Cerebellar nuclear complex (tissue), 1 donor: ENCODE results near the gene MRPL37.
A peak's percentile ranks its signal among the peaks of the same experiment; 100 is the strongest.
"Not testable (repeated sequence)": the region's sequence is repeated elsewhere in the genome, so short reads cannot be mapped to it uniquely, and the experiment has no call there.

ENCODE experiments used
- DNase-seq, 2 experiments: peaks; one replicate each; lab custom pipeline; 2025; lab: John Stamatoyannopoulos, UW

The MRPL37 gene

GRCh38 chr1:54172614-54173599 lies 27.1 kb upstream of the MRPL37 start:
- no peak for DNase-seq

- DNase-seq = no peak
Measured at GRCh38 chr1:54173681-54174080, 26.3 kb upstream of the MRPL37 start.

DNA sequence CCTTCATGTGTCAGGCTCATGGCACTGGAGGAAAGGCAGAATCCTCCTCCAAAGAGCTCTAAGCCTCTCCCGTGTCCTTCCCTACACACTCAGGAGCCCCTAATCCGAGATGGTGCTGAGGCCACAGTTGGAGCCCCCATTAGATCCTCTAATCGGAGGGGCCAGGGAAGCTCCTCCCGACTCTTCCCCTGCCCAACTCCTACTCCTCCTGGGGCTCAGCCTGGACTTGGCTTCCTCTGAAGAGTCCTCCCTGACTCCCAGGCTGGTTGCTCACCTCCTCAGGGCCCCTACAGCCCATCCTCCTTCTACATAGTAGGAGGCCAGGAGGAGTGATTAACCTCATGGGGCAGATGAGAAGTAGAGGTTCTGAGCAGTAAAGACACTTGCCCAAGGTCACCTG lies 25.9 kb upstream of the MRPL37 start:
- DNase-seq = no peak

DNA sequence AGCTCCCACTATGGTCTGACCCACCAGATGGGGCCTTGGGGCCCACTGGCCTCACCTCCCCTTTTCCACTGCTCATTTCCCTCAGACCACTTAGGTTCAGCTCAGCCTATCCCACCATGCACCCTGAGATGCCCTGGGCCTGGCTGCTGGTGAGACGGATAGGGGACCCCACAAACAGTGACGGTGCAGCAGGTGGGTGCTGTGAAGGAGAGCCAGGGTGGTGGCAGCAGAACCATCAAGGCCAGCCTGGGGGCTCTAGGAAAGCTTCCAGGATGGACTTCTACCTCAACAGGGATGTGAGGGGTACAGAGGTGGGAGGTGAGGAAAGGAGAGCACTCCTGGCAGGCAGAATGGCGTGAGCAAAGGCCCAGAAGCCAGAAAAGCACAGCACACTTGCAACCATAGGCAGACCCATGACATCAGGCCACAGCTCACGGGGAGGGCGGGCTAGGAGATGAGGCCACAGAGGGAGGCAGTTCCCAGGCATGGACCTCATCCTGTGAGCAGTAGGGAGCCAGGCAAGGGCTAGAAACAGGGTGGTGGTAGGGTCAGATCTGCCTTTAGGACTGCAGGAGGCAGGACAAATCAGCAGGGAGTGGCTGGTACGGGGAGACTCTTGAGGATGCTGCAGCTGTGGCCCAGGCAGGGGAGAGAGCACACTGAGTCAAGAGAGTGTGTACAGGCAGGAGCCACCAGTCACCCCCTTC lies 23.2 kb upstream of the MRPL37 start:
- no peak for DNase-seq

DNA sequence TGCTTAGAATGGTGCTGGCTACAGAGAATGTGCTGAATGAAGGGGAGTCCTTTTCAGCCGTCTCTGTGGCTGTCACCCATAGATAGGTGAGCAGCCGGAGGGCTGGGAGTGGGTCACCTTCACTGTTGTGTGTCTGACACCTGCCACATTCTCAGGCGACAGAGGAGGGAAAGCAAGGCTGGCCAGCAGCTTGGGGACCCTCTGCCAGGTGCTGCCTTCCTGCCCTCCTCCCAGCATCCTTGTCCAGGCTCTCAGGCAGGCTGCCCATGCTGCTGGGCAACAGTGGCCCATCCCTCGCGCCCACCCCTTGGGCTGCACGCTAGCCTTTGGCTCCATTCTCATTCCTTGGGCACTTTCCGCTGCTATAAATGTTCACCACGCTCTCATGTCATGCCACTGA lies 22.2 kb upstream of the MRPL37 start:
- no peak for DNase-seq

DNA sequence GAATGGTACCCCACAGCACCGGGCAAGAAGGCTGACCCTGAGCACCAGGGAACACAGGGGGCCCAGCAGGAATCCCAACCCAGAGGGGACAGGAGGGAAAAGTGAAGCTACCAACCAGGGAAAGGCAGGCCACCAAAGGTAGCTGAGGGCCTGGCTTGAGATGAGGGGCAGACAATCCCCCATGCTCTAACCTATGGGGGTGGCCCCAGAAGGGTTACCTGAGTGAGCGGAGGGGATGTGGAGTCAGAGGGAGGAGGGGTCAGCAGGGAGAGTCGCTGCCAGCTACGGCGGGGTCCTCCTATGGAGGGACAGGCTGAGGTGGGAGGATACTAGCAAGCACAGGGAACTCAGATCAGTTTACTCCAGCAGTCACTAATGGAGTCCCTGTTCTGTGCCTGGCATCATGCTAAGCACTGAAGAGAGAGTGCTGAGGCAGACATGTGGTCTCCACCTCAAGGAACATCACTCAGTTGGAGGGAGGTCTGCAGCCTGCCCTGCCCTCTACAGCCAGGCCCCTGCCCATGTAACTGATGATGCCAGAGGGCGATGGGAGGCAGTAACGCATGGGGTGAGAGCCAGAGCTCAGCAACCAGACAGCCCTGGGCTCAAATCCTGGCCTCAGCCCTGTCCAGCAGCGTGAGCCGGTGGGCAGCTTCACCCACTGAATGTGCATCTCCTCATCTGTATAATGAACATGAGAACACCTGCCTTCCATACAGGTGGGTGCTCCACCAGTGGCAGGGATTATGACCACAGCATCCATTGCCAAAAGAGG lies 21.5 kb upstream of the MRPL37 start:
- no peak for DNase-seq

DNA sequence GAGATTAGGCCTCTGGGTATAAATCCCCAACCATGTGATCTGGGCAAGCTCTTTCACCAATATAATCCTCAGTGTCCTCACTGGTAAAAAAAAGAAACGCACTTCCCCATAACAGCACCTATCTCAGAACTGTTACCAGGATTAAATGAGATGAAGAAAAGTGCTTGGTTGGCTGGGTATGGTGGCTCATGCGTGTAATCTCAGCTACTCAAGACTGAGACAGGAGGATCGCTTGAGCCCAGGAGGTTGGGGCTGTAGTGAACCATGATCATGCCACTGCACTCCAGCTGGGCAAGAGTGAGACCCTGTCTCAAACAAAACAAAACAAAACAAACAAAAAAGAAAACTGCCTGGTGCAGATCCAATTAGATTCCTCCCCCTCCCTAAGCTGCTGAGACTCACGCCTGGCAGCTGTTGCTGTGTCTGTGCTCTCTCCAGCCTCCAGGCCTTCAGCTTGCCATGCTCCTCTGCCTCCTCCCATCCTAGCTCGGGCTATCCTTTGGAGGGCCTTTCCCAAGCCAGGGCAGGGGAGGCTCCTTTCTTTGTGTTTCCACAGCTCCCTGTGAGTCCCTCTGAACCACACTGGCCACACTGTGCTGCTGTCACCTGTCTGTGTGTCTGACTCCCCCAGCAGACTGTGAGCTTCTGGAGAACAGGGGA lies 19.1 kb upstream of the MRPL37 start:
- no peak for DNase-seq

GRCh38 chr1:54186056-54186455 lies 13.9 kb upstream of the MRPL37 start:
- DNase-seq = no peak

DNA sequence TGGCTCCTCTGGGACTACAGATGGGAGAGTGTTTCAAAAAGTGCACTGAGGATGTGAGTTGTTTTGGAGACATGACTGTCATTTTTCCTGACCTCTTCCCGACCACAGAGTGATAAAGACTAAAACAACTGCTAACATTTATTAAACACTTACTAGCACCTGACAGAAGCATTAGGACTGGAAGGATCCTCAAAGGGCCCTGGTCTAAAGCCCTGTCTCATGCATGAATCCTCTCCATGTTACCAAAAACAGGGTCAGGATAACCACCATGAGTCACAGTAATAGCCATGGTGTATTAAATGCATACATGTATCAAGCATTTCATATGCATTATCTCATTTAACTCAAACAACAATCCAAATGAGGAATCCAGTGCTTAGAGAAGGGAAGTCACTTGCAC lies 11.7 kb upstream of the MRPL37 start:
- no peak for DNase-seq

DNA sequence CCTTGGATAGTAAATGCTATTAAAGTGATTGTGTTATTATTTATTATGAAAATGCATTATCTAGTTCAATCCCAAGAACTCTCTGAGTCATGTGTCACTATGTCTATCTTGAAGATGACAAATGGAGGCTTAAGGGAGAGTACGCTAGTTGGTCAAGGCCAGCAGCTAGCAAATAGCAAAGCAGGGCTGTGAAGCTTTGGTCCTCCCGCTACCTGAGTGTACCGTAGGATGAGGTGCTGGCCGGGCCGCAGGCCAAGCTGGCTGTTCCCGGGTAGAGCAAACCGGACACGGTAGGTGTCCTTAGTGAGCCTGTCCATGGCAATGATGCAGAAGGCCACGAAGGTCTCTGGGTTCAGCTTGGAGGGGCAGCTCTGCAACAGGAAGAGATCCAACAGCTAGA lies 9.4 kb upstream of the MRPL37 start:
- DNase-seq = no peak

- DNase-seq = no peak
Measured at GRCh38 chr1:54191525-54191924, 8.4 kb upstream of the MRPL37 start.

DNA sequence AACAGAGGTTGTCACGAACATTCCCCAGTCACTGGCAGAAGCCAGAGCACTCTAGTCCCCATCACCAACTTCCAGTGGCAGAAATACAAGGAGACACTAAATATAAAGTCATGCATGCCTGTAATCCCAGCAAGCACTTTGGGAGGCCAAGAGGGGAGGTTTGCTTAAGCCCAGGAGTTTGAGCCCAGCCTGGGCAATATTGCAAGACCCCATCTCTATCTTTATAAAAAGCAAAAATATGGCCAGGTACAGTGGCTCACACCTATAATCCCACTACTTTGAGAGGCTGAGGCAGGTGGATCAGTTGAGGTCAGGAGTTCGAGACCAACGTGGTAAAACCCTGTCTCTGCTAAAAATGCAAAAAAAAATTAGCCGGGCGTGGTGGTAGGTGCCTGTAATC lies 6.5 kb upstream of the MRPL37 start:
- no peak for DNase-seq

- peak in 1 of 2 experiments; percentile 21 for DNase-seq
Measured at GRCh38 chr1:54199151-54199764, 709 bp upstream of the MRPL37 start.

- no peak for DNase-seq
Measured at GRCh38 chr1:54200519-54200997, 591 bp downstream of the MRPL37 start.

DNA sequence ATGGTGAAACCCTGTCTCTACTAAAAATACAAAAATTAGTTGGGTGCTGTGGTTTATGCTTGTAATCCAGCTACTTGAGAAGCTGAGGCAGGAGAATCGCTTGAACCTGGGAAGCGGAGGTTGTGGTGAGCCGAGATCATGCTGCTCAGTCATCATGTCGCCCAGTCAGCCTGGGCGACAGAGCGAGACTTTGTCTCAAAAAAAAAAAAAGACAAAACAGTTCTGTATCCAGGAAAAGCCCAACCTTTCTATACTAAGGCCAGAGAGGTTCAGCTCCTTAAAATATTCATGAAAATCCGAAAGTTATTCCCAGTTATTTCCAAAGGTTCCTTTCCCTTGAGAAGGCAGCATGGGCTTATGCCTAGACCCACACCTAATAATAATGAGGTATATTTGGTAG lies 4.2 kb downstream of the MRPL37 start:
- DNase-seq = no peak

DNA sequence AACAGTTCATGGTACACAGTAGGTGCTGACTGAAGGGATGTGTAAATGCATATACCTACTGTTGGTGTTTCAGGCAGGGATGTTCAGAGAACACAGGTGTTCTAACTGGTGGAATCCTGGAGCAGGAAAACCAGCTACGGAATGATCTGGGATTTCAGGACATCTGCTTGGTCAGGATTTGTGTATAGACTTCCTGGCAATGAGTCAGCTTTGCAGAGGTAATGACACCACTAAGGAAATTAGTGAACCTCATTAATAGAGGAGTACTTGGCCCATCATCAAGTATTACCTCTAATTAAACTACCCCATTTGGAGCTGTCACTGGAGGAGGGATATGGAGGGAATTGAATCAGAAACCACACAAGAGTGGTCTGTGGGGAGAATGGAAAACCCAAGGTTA lies 7.3 kb downstream of the MRPL37 start:
- no peak for DNase-seq

DNA sequence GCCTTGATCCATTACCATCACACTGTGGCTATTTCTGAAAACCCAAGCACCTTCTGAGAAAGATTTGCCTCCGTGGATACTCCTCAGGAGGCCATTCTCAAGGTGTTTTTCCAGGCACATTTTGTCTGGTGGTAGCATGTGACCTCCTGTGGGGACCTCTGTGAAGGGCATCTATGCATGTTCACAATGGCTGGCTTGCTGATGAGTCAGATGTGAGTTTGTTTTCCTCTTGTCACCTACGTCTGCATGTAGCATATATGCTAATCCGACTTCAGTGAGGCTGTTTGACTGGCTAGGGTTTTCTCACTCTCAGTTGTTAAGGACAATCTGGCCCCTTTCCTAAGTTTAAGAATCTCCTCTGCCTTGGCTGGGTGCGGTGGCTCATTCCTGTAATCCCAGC lies 7.9 kb downstream of the MRPL37 start:
- not testable (repeated sequence) for DNase-seq

- no peak for DNase-seq
Measured at GRCh38 chr1:54212872-54213271, 12.9 kb downstream of the MRPL37 start.

DNA sequence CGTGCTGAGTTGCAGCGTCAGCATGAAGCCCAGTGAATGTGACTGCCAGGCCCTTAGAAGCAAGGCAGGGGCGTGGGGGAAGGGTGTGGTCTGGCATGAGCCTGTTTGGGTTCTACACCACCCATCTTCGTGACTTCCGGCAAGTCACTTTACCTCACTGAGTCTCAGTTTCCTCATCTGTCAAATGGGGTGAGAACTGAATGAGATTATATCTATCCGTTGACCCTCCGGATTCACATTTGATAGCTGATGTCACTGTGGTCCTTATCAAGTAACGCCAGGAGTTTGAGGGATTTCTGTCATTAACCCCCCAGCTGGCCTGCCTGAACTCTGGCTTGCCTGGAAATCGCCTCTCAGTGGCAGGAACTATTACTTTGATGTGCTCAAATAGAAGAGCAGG lies 15.6 kb downstream of the MRPL37 start:
- no peak for DNase-seq

DNA sequence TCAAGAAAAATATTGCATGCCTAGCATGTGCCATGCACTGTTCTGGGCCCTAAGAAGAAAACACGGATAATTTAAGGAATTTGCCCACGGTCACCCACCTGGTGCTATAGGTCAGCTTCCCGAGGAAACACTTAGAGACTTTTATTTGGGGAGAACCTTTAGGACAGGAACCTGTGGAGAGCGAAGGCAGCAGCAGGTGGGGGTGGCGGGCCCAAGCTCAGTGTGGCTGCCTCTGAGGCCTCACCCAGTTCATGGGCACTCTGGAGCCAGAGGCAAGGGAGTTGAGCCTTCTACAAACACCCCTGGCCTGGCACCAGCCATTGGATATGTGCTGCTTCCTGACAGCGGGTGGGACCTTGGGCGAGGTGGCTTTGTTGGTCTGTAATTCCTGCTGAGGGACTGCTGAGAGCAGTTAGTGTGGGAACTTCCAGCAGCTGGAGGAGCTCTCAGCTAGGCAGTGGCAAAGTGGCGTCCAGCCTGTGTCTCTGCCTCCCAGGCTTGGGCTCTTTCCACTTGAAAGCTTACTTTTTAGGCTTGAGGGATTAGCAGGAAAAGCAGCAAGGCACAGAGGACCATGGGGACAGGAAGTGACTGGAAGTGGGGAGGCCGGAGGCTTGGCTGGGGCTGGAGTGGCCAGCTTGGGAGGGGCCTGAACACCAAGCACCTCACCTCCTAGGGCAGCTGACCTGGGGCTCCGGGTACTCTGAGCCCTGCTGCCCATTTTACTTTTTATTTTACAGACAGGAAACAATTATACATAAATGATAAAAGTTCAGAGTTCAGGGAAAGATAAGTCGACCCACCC lies 19.1 kb downstream of the MRPL37 start:
- DNase-seq = no peak

DNA sequence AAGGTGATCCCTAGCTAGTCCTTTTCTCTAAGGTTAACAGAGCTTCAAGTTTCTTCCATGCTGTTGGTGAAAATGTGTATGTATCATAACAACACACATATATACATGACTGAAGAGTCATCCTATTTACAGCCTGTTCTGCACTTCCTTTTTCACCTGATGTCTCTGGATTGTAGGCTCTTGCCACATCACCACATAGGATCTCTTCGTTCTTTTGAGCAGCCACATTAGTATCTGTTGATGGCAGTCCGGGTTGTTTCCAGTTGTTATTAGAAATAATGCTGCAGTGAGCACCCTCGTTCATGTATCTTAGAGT lies 19.7 kb downstream of the MRPL37 start:
- DNase-seq = no peak
